Coronary artery (tissue), 2 donors: ENCODE data around the gene HIVEP1.

ENCODE experiments used
- DNase-seq: peaks from one replicate; pipeline ENCODE4 v3.0.0-alpha.2; 2017; ENCODE audit warnings: low spot score
- H3K27ac ChIP-seq, 2 donors: fragments of 200-600 bp; sonication (generic); one replicate each; pipeline ENCODE4 v1.5.1; 2016 to 2019
- H3K4me3 ChIP-seq: fragments of 200-600 bp; sonication (generic); 2 replicates; pipeline ENCODE4 v1.5.1; 2016; ENCODE audit warnings: mild to moderate bottlenecking, moderate library complexity
- CTCF ChIP-seq: fragments of 200-600 bp; sonication (generic); IDR thresholded peaks from one replicate; pipeline ENCODE4 v1.5.1; 2019; ENCODE audit warnings: antibody characterized with exemption

The HIVEP1 gene

GRCh38 chr6:12024699-12025434 lies 12.8 kb downstream of the HIVEP1 start:
- TF ChIP-seq CTCF: no peak
- Histone ChIP-seq H3K27ac (peak overlapping the region; percentile 28 to 76), H3K4me3 (no peak overlapping the region)
- no peak for DNase-seq

- Histone ChIP-seq H3K4me3 (no peak overlapping the region), H3K27ac (peak overlapping the region in 1 of 2 donors; percentile 1)
- no peak for DNase-seq
- no peak for TF ChIP-seq CTCF
Observed at GRCh38 chr6:12026120-12026519, 14.0 kb downstream of the HIVEP1 start.

DNA sequence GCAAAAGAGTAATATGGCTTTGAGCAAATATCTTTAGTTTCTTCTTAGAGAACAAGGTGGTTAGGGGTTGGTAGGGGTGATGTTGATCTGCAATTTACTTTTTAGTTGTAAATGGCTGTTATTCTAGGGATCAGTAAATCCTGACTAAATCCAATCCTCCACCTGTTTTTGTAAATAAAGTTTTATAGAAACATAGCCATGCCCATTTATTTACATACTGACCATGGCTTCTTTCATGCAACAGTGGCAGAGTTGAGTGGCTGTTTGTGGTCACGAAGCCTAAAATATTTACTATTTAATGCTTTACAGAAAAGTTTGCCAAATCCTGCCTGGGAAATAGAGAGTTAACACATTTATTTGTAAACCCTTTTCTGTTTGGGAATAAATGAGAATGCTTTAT lies 14.7 kb downstream of the HIVEP1 start:
- Histone ChIP-seq H3K27ac (peak overlapping the region in 1 of 2 donors; percentile 1), H3K4me3 (no peak overlapping the region)
- TF ChIP-seq CTCF: no peak
- no peak for DNase-seq

GRCh38 chr6:12028213-12028612 lies 16.1 kb downstream of the HIVEP1 start:
- no peak for TF ChIP-seq CTCF
- no peak overlapping the region for H3K4me3 ChIP-seq
- DNase-seq: no peak
- H3K27ac ChIP-seq: no peak overlapping the region

DNA sequence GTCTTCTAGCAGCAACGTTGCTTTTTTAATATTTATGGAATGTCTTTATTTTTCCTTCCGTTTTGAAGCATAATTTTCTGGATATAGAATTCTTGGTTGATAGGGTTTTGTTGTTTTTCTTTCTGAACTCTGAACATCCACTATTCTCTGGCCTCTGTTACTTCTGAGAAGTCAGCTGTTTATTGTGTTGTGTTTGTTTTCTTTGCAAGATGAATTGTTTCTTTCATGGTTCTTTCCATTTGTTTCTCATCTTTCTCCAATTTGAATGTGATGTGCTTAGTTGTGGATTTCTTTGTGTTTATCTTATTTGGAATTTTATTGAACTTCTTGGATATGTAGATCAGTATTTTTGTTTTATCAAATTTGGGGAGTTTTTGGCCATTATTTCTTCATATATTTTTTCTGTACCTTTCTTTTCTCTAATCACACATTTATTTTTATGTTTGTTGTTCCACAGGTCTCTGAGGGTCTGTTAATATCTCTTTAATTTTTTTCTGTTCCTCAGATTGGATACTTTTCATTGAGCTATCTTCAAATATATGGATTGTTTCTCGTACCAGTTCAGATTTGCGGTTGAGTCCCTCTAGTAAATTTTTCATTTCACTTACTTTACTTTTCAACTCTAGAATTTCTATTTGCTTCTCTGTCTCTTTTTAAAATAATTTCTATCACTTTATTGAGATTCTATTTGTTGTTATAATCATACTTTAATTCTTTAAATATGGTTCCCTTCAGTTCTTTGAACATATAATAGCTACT lies 18.0 kb downstream of the HIVEP1 start:
- no peak for TF ChIP-seq CTCF
- Histone ChIP-seq H3K27ac (no peak overlapping the region), H3K4me3 (no peak overlapping the region)
- DNase-seq: no peak

- TF ChIP-seq CTCF: no peak
- H3K27ac ChIP-seq: no peak overlapping the region
- no peak for DNase-seq
Observed at GRCh38 chr6:12030993-12031550, 19.0 kb downstream of the HIVEP1 start.

More at GRCh38 chr6:12030993-12031550, 19.0 kb downstream of the HIVEP1 start:
- no peak overlapping the region for H3K4me3 ChIP-seq
